HCT116 (cell line): Measurements from ENCODE around the gene SYNDIG1.

Experiments used
- ATF3 ChIP-seq: IDR thresholded peaks from 2 replicates; pipeline ENCODE4 v1.6.1; 2012
- ELF1 ChIP-seq: IDR thresholded peaks from 2 replicates; pipeline ENCODE4 v1.6.1; 2012; ENCODE audit warnings: low read depth, borderline replicate concordance
- EZH2 ChIP-seq: fragments of 200-600 bp; sonication (generic); IDR thresholded peaks from 2 replicates; pipeline ENCODE4 v1.6.1; 2017; ENCODE audit warnings: antibody characterized with exemption, mixed run types
- EZH2phosphoT487 ChIP-seq: fragments of 200-600 bp; IDR thresholded peaks from 2 replicates; pipeline ENCODE4 v1.6.1; 2018; ENCODE audit warnings: antibody characterized with exemption, borderline replicate concordance
- FOSL1 ChIP-seq: IDR thresholded peaks from 2 replicates; pipeline ENCODE4 v1.6.1; 2012; ENCODE audit warnings: low read depth
- JUND ChIP-seq: IDR thresholded peaks from 2 replicates; pipeline ENCODE4 v1.6.1; 2012
- POLR2A ChIP-seq: IDR thresholded peaks from 2 replicates; pipeline ENCODE4 v1.7.0; 2011; ENCODE audit warnings: borderline replicate concordance; ENCODE audit not compliant: insufficient read depth, insufficient read length; ENCODE audit errors: extremely low read depth
- POLR2AphosphoS5 ChIP-seq: IDR thresholded peaks from 2 replicates; pipeline ENCODE4 v1.6.1; 2011; ENCODE audit warnings: mild to moderate bottlenecking, low read depth, low read length, moderate library complexity
- ZFX ChIP-seq: fragments of 450-650 bp; IDR thresholded peaks from 2 replicates; pipeline ENCODE4 v1.6.1; 2017
- ZNF274 ChIP-seq: fragments of 200-500 bp; sonication (Bioruptor generic); IDR thresholded peaks from 2 replicates; pipeline ENCODE4 v1.6.1; 2014; ENCODE audit warnings: mild to moderate bottlenecking, low read depth, low read length, inconsistent platforms
- TF ChIP-seq, protein P1 (sequence below), 3 experiments: fragments of 200-600 bp in 1 of 3; sonication (generic) in 1 of 3; IDR thresholded peaks in 2 of 3; conservative IDR thresholded peaks in 1 of 3; 2 replicates each; pipeline ENCODE4 v1.5.1; 2012 to 2017; ENCODE audit warnings: low read depth in 2 of 3, low read length in 2 of 3, antibody characterized with exemption in 1 of 3, borderline replicate concordance in 1 of 3, control low read depth in 1 of 3, mild to moderate bottlenecking in 1 of 3, mixed read lengths in 1 of 3, mixed run types in 1 of 3, moderate library complexity in 1 of 3; ENCODE audit not compliant: insufficient read depth in 1 of 3
- TF ChIP-seq, protein P2 (sequence below): IDR thresholded peaks from 2 replicates; pipeline ENCODE4 v1.6.1; 2012

GRCh38 chr20:24656391-24656790 lies 187.0 kb downstream of the SYNDIG1 start:
- TF ChIP-seq, protein P1, sequence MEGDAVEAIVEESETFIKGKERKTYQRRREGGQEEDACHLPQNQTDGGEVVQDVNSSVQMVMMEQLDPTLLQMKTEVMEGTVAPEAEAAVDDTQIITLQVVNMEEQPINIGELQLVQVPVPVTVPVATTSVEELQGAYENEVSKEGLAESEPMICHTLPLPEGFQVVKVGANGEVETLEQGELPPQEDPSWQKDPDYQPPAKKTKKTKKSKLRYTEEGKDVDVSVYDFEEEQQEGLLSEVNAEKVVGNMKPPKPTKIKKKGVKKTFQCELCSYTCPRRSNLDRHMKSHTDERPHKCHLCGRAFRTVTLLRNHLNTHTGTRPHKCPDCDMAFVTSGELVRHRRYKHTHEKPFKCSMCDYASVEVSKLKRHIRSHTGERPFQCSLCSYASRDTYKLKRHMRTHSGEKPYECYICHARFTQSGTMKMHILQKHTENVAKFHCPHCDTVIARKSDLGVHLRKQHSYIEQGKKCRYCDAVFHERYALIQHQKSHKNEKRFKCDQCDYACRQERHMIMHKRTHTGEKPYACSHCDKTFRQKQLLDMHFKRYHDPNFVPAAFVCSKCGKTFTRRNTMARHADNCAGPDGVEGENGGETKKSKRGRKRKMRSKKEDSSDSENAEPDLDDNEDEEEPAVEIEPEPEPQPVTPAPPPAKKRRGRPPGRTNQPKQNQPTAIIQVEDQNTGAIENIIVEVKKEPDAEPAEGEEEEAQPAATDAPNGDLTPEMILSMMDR (IDR thresholded peaks at IDR 0.05 in 2 of 3, conservative IDR thresholded peaks at IDR 0.05 in 1 of 3; ENCODE audit: borderline replicate concordance in 1 of 3, insufficient read depth in 1 of 3, low read depth in 2 of 3, low read length in 2 of 3) = no peak
- TF ChIP-seq POLR2AphosphoS5 = no peak
- no peak for TF ChIP-seq POLR2A
- TF ChIP-seq EZH2 = no peak
- TF ChIP-seq, protein P2, sequence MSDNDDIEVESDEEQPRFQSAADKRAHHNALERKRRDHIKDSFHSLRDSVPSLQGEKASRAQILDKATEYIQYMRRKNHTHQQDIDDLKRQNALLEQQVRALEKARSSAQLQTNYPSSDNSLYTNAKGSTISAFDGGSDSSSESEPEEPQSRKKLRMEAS = no peak
- no peak for TF ChIP-seq ELF1
- no peak for TF ChIP-seq ATF3
- no peak for TF ChIP-seq EZH2phosphoT487
- TF ChIP-seq ZFX = no peak
- TF ChIP-seq JUND = no peak
- no peak for TF ChIP-seq ZNF274
- no peak for TF ChIP-seq FOSL1
